Cardiac fibroblast (primary cell): ENCODE data around the gene ALDH4A1.
A peak's percentile ranks its signal among the peaks of the same experiment; 100 is the strongest.

Experiments used
- DNase-seq, 2 donors: peaks; one replicate each; pipeline versions ENCODE4 v3.0.0 to v3.0.0-alpha.2; 2010; ENCODE audit warnings: low read depth in 2 of 2
- H3K4me3 ChIP-seq, 2 donors: replicated peaks in 1 of 2; 1 replicate in 1 of 2; 2 replicates in 1 of 2; pipeline ENCODE4 v1.5.1; 2011; ENCODE audit warnings: low read depth in 2 of 2, low read length in 2 of 2, mild to moderate bottlenecking in 2 of 2, moderate library complexity in 1 of 2
- TF ChIP-seq, protein P1 (sequence below): IDR thresholded peaks from one replicate; pipeline ENCODE4 v1.5.1; 2011; ENCODE audit warnings: low read depth, mild to moderate bottlenecking, low read length, inconsistent platforms

The ALDH4A1 gene

GRCh38 chr1:18932879-18933278 is 30.5 kb upstream of the ALDH4A1 start:
- no peak for DNase-seq
- TF ChIP-seq, protein P1, sequence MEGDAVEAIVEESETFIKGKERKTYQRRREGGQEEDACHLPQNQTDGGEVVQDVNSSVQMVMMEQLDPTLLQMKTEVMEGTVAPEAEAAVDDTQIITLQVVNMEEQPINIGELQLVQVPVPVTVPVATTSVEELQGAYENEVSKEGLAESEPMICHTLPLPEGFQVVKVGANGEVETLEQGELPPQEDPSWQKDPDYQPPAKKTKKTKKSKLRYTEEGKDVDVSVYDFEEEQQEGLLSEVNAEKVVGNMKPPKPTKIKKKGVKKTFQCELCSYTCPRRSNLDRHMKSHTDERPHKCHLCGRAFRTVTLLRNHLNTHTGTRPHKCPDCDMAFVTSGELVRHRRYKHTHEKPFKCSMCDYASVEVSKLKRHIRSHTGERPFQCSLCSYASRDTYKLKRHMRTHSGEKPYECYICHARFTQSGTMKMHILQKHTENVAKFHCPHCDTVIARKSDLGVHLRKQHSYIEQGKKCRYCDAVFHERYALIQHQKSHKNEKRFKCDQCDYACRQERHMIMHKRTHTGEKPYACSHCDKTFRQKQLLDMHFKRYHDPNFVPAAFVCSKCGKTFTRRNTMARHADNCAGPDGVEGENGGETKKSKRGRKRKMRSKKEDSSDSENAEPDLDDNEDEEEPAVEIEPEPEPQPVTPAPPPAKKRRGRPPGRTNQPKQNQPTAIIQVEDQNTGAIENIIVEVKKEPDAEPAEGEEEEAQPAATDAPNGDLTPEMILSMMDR = no peak
- H3K4me3 ChIP-seq = no peak overlapping the region

DNA sequence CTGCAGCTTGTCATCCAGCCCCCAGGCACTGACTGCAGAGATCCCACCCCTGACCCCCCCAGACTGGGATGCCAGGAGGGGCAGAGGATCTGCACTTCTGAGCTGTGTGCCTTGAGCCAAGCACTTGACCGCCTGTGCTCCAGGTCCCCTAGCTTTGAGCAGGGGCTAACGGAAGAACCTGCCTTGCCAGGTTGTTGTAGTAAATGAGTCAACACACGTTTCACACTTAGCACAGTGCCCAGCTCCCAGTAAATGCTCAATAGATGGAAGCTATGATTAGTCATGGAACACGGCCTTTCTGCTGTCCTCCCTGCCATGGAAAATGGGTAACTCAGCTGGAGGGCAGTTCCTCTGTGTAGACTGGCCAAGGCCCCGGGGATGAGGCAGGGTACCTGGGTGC is 30.0 kb upstream of the ALDH4A1 start:
- no peak for DNase-seq
- TF ChIP-seq, protein P1 = no peak
- H3K4me3 ChIP-seq = no peak overlapping the region

DNA sequence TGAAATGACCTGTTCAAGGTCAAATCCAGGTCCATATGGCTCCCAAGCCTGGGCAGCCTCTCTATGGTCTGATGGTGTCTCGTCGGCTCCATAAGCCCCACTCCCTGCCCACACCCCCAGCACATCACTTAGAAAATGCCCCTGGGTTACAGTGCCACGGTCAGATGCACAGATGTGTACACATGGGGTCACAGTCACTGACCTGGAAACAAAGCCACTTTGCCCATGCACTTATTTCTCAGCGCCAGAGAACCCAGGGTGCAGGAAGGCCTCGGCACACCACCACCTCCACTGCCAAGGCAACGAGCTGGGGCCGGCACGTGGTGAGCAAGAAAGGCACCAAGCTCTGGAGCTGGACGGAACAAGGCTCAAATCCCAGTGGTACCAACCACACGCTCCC is 29.4 kb upstream of the ALDH4A1 start:
- TF ChIP-seq, protein P1 = no peak
- DNase-seq = no peak
- H3K4me3 ChIP-seq = no peak overlapping the region

- no peak overlapping the region for H3K4me3 ChIP-seq
- peak; percentile 53 to 73 for DNase-seq
- TF ChIP-seq, protein P1 = no peak
Observed at GRCh38 chr1:18929686-18930085, 27.3 kb upstream of the ALDH4A1 start.

GRCh38 chr1:18928985-18929384 is 26.6 kb upstream of the ALDH4A1 start:
- no peak for DNase-seq
- H3K4me3 ChIP-seq = no peak overlapping the region
- TF ChIP-seq, protein P1 = no peak

DNA sequence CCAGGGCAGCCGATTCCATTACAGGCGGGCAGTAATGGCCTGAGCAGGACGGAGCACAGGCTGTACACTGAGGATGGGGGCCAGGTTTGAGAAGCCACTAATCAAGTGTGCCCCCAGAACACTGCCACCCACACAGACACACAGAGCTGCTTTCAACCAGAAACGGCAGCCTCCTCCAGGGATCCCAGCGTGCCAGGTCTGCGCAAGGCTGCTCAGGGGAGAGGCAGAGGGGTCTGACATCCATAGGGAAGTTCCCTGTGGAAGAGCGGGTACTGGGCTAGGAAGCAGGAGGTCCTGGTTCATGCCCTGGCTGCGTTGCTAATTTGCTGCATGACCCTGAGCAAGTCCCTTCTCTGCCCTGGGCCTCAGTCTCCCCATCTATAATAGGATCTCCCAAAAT is 26.1 kb upstream of the ALDH4A1 start:
- no peak overlapping the region for H3K4me3 ChIP-seq
- TF ChIP-seq, protein P1 = no peak
- DNase-seq = no peak

GRCh38 chr1:18927654-18928272 is 25.4 kb upstream of the ALDH4A1 start:
- TF ChIP-seq, protein P1 = no peak
- no peak overlapping the region for H3K4me3 ChIP-seq
- DNase-seq = peak; percentile 48 to 56
